HG02973 (cell line): ENCODE measurements around the gene TFPI.

Source experiments
- ATAC-seq: cut with Tn5 transposase; IDR thresholded peaks from one replicate; pipeline ENCODE4 v1.9.1; 2021; ENCODE audit warnings: moderate library complexity; ENCODE audit not compliant: unreplicated experiment

The TFPI gene

GRCh38 chr2:187506416-187506815 is 47.8 kb downstream of the TFPI start:
- ATAC-seq: no peak

GRCh38 chr2:187505065-187505672 is 49.1 kb downstream of the TFPI start:
- no peak for ATAC-seq

- no peak for ATAC-seq
Observed at GRCh38 chr2:187504312-187504921, 49.8 kb downstream of the TFPI start.

- no peak for ATAC-seq
Observed at GRCh38 chr2:187503700-187504099, 50.5 kb downstream of the TFPI start.

- ATAC-seq: no peak
Observed at GRCh38 chr2:187502467-187502866, 51.8 kb downstream of the TFPI start.

- no peak for ATAC-seq
Observed at GRCh38 chr2:187500585-187501359, 53.5 kb downstream of the TFPI start.

GRCh38 chr2:187499941-187500532 is 54.2 kb downstream of the TFPI start:
- peak; percentile 92 for ATAC-seq

GRCh38 chr2:187497858-187498463 is 56.3 kb downstream of the TFPI start:
- ATAC-seq: no peak

GRCh38 chr2:187497140-187497539 is 57.1 kb downstream of the TFPI start:
- ATAC-seq: no peak

GRCh38 chr2:187495324-187495723 is 58.9 kb downstream of the TFPI start:
- no peak for ATAC-seq

GRCh38 chr2:187493877-187494568 is 60.2 kb downstream of the TFPI start:
- ATAC-seq: no peak

- no peak for ATAC-seq
Observed at GRCh38 chr2:187493180-187493579, 61.1 kb downstream of the TFPI start.

- ATAC-seq: no peak
Observed at GRCh38 chr2:187486241-187486640, 68.0 kb downstream of the TFPI start.

GRCh38 chr2:187485523-187485922 is 68.7 kb downstream of the TFPI start:
- ATAC-seq: no peak

- ATAC-seq: no peak
Observed at GRCh38 chr2:187483537-187483936, 70.7 kb downstream of the TFPI start.

GRCh38 chr2:187482796-187483195 is 71.4 kb downstream of the TFPI start:
- peak; percentile 83 for ATAC-seq

- no peak for ATAC-seq
Observed at GRCh38 chr2:187481543-187481942, 72.7 kb downstream of the TFPI start.

GRCh38 chr2:187478719-187479118 is 75.5 kb downstream of the TFPI start:
- no peak for ATAC-seq

GRCh38 chr2:187477051-187477450 is 77.2 kb downstream of the TFPI start:
- ATAC-seq: no peak

- ATAC-seq: peak; percentile 86
Observed at GRCh38 chr2:187475499-187476248, 78.6 kb downstream of the TFPI start.
